ENCODE results near the gene TMEM202. TPM values are rescaled to one million over a fixed set of nuclear protein-coding genes. Genes with fewer than 3 reads are reported as not detected.

TMEM202 gene
- total and polyA plus RNA-seq, 2 of the 13 experiments (the other 11 are each of a cell fraction or from before 2014, with no cell fraction given): not detected

DNA sequence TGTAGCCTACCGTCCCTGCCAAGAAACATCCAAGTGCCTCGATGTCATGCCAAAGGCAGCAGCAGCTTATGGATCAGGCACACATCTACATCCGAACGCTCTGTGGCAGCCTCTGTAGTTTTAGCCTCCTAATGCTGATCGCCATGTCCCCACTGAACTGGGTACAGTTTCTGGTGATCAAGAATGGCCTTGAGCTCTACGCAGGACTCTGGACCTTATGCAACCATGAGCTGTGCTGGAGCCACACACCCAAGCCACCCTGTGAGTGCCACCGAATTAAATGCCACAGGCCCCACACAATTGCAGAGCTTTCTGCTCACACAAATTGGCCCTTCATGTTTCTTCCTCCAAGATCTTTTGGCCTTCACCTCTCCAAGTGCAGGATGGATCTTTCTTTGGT is 543 bp downstream of the TMEM202 start (continued):
- TF ChIP-seq, protein P1, sequence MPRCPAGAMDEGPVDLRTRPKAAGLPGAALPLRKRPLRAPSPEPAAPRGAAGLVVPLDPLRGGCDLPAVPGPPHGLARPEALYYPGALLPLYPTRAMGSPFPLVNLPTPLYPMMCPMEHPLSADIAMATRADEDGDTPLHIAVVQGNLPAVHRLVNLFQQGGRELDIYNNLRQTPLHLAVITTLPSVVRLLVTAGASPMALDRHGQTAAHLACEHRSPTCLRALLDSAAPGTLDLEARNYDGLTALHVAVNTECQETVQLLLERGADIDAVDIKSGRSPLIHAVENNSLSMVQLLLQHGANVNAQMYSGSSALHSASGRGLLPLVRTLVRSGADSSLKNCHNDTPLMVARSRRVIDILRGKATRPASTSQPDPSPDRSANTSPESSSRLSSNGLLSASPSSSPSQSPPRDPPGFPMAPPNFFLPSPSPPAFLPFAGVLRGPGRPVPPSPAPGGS (CRISPR knock-in tag; IDR thresholded peaks at IDR 0.05): no peak
- TF ChIP-seq SIX4 (CRISPR knock-in tag; IDR thresholded peaks at IDR 0.05) (no peak), STAT5B (CRISPR knock-in tag; IDR thresholded peaks at IDR 0.05) (no peak), ZNF44 (CRISPR knock-in tag; IDR thresholded peaks at IDR 0.05) (no peak), SMYD3 (CRISPR knock-in tag; IDR thresholded peaks at IDR 0.05) (no peak), MED1 (CRISPR knock-in tag; IDR thresholded peaks at IDR 0.05) (peak; percentile 53; the same call in 1 of the 2 replicates), ZNF614 (CRISPR knock-in tag; IDR thresholded peaks at IDR 0.05; ENCODE audit: borderline replicate concordance) (peak; percentile 53; the same call in 1 of the 2 replicates), SP1 (IDR thresholded peaks at IDR 0.05) (no peak), SP1 (CRISPR knock-in tag; IDR thresholded peaks at IDR 0.05) (no peak), EHMT2 (IDR thresholded peaks at IDR 0.05; ENCODE audit: borderline replicate concordance, low read depth, low read length) (no peak), ZNF510 (CRISPR knock-in tag; IDR thresholded peaks at IDR 0.05; ENCODE audit: low read depth) (no peak), ZNF549 (CRISPR knock-in tag; IDR thresholded peaks at IDR 0.05) (no peak), ZNF616 (CRISPR knock-in tag; IDR thresholded peaks at IDR 0.05; ENCODE audit: low read depth) (no peak), ZNF136 (CRISPR knock-in tag; IDR thresholded peaks at IDR 0.05; ENCODE audit: low read depth) (no peak), ZNF264 (CRISPR knock-in tag; IDR thresholded peaks at IDR 0.05) (0 out of 2 replicates have a peak, but pooled peaks have one; percentile 50), ZNF713 (CRISPR knock-in tag; IDR thresholded peaks at IDR 0.05) (0 out of 2 replicates have a peak, but pooled peaks have one; percentile 47), ZZZ3 (CRISPR knock-in tag; IDR thresholded peaks at IDR 0.05; ENCODE audit: borderline replicate concordance) (no peak), RFX1 (IDR thresholded peaks at IDR 0.05) (no peak), ZNF317 (CRISPR knock-in tag; IDR thresholded peaks at IDR 0.05) (no peak), FOXA1 (IDR thresholded peaks at IDR 0.05) (no peak), FOXA1 (CRISPR knock-in tag; IDR thresholded peaks at IDR 0.05) (no peak), RARG (CRISPR knock-in tag; IDR thresholded peaks at IDR 0.05; ENCODE audit: low read depth) (no peak)
- TF ChIP-seq, protein P2, sequence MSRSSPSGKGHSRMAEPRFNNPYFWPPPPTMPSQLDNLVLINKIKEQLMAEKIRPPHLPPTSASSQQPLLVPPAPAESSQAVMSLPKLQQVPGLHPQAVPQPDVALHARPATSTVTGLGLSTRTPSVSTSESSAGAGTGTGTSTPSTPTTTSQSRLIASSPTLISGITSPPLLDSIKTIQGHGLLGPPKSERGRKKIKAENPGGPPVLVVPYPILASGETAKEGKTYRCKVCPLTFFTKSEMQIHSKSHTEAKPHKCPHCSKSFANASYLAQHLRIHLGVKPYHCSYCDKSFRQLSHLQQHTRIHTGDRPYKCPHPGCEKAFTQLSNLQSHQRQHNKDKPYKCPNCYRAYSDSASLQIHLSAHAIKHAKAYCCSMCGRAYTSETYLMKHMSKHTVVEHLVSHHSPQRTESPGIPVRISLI (CRISPR knock-in tag; IDR thresholded peaks at IDR 0.05; ENCODE audit: borderline replicate concordance): no peak
- TF ChIP-seq, protein P3, sequence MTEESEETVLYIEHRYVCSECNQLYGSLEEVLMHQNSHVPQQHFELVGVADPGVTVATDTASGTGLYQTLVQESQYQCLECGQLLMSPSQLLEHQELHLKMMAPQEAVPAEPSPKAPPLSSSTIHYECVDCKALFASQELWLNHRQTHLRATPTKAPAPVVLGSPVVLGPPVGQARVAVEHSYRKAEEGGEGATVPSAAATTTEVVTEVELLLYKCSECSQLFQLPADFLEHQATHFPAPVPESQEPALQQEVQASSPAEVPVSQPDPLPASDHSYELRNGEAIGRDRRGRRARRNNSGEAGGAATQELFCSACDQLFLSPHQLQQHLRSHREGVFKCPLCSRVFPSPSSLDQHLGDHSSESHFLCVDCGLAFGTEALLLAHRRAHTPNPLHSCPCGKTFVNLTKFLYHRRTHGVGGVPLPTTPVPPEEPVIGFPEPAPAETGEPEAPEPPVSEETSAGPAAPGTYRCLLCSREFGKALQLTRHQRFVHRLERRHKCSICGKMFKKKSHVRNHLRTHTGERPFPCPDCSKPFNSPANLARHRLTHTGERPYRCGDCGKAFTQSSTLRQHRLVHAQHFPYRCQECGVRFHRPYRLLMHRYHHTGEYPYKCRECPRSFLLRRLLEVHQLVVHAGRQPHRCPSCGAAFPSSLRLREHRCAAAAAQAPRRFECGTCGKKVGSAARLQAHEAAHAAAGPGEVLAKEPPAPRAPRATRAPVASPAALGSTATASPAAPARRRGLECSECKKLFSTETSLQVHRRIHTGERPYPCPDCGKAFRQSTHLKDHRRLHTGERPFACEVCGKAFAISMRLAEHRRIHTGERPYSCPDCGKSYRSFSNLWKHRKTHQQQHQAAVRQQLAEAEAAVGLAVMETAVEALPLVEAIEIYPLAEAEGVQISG (CRISPR knock-in tag; IDR thresholded peaks at IDR 0.05): no peak
- TF ChIP-seq, protein P4, sequence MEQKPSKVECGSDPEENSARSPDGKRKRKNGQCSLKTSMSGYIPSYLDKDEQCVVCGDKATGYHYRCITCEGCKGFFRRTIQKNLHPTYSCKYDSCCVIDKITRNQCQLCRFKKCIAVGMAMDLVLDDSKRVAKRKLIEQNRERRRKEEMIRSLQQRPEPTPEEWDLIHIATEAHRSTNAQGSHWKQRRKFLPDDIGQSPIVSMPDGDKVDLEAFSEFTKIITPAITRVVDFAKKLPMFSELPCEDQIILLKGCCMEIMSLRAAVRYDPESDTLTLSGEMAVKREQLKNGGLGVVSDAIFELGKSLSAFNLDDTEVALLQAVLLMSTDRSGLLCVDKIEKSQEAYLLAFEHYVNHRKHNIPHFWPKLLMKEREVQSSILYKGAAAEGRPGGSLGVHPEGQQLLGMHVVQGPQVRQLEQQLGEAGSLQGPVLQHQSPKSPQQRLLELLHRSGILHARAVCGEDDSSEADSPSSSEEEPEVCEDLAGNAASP (CRISPR knock-in tag; IDR thresholded peaks at IDR 0.05; ENCODE audit: borderline replicate concordance): no peak
- TF ChIP-seq, protein P5, sequence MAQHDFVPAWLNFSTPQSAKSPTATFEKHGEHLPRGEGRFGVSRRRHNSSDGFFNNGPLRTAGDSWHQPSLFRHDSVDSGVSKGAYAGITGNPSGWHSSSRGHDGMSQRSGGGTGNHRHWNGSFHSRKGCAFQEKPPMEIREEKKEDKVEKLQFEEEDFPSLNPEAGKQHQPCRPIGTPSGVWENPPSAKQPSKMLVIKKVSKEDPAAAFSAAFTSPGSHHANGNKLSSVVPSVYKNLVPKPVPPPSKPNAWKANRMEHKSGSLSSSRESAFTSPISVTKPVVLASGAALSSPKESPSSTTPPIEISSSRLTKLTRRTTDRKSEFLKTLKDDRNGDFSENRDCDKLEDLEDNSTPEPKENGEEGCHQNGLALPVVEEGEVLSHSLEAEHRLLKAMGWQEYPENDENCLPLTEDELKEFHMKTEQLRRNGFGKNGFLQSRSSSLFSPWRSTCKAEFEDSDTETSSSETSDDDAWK (CRISPR knock-in tag; IDR thresholded peaks at IDR 0.05): no peak

Measured in HepG2 (cell line).